H1 (cell line): ENCODE measurements around the gene PPA1. TPM values are rescaled to one million over a fixed set of nuclear protein-coding genes. Genes with fewer than 3 reads are reported as not detected.

Experiments used
- CTCF ChIA-PET: fragments of 300-600 bp; sonication (Branson Sonifier 250); formaldehyde crosslinking; loops from one replicate; lab custom pipeline; 2021; ENCODE audit not compliant: partially characterized antibody; lab: Charles Lee
- POLR2A ChIA-PET: fragments of 300-600 bp; sonication (Branson Sonifier 250); formaldehyde crosslinking; loops from one replicate; lab custom pipeline; 2021; ENCODE audit warnings: inconsistent platforms; ENCODE audit not compliant: partially characterized antibody; lab: Charles Lee
- DNase-seq, 2 experiments: peaks; one replicate each; pipeline versions ENCODE4 v3.0.0 to v3.0.0-alpha.2; 2010 to 2022; ENCODE audit warnings: low spot score in 2 of 2, low read depth in 1 of 2, mixed read lengths in 1 of 2
- FAIRE-seq: peaks from 2 replicates; lab custom pipeline; 2011; peaks lifted over from hg19 to GRCh38; lab: Jason Lieb, UNC
- H2AFZ ChIP-seq: 2 replicates; pipeline ENCODE4 v1.8.1; 2012; ENCODE audit warnings: low read length, inconsistent platforms
- H2AK5ac ChIP-seq: 2 replicates; pipeline ENCODE4 v1.6.1; 2013; ENCODE audit warnings: low read depth, low read length
- H2BK120ac ChIP-seq: replicated peaks from 2 replicates; pipeline ENCODE3; 2013; ENCODE audit warnings: low read depth, low read length, inconsistent platforms
- H2BK12ac ChIP-seq: 2 replicates; pipeline ENCODE4 v1.6.1; 2013; ENCODE audit warnings: low read depth, low read length
- H2BK15ac ChIP-seq: 2 replicates; pipeline ENCODE4 v1.6.1; 2013; ENCODE audit warnings: low read length
- H2BK20ac ChIP-seq: 2 replicates; pipeline ENCODE4 v1.6.1; 2013; ENCODE audit warnings: low read length
- H2BK5ac ChIP-seq: 2 replicates; pipeline ENCODE4 v1.6.1; 2013; ENCODE audit warnings: low read depth, low read length
- H3K14ac ChIP-seq: 2 replicates; pipeline ENCODE4 v1.6.1; 2013; ENCODE audit warnings: inconsistent platforms; ENCODE audit not compliant: insufficient read length
- H3K18ac ChIP-seq: 2 replicates; pipeline ENCODE4 v1.6.1; 2013; ENCODE audit warnings: low read length; ENCODE audit errors: extremely low read depth
- H3K23ac ChIP-seq: 2 replicates; pipeline ENCODE4 v1.6.1; 2013; ENCODE audit warnings: inconsistent platforms; ENCODE audit not compliant: insufficient read length
- H3K23me2 ChIP-seq: 2 replicates; pipeline ENCODE4 v1.6.1; 2013; ENCODE audit warnings: low read depth, low read length
- H3K27ac ChIP-seq: 2 replicates; pipeline ENCODE4 v1.6.1; 2011; ENCODE audit warnings: low read depth, low read length, inconsistent platforms
- H3K27me3 ChIP-seq, 4 experiments: replicated peaks in 1 of 4; 1 replicate in 1 of 4; 2 replicates in 3 of 4; pipeline versions ENCODE4 v1.6.1 to v1.8.1; 2011 to 2013; ENCODE audit warnings: low read length in 3 of 4, mild to moderate bottlenecking in 3 of 4, inconsistent platforms in 2 of 4, mixed read lengths in 2 of 4, moderate library complexity in 1 of 4; ENCODE audit not compliant: control insufficient read depth in 3 of 4, insufficient read depth in 3 of 4; ENCODE audit errors: extremely low read depth in 1 of 4
- H3K36me3 ChIP-seq, 4 experiments: 2 replicates each; pipeline versions ENCODE4 v1.6.1 to v1.8.1; 2011 to 2013; ENCODE audit warnings: mild to moderate bottlenecking in 4 of 4, low read length in 3 of 4, moderate library complexity in 2 of 4, control low read depth in 1 of 4, inconsistent platforms in 1 of 4; ENCODE audit not compliant: insufficient read depth in 4 of 4, control insufficient read depth in 2 of 4
- H3K4ac ChIP-seq: replicated peaks from 2 replicates; pipeline ENCODE3; 2013; ENCODE audit warnings: low read length, low read depth, mixed read lengths, inconsistent platforms; ENCODE audit not compliant: insufficient read length
- H3K4me1 ChIP-seq, 4 experiments: replicated peaks in 1 of 4; 1 replicate in 1 of 4; 2 replicates in 3 of 4; pipeline versions ENCODE4 v1.6.1 to v1.8.1; 2011 to 2013; ENCODE audit warnings: low read length in 3 of 4, inconsistent platforms in 2 of 4, mixed read lengths in 1 of 4; ENCODE audit not compliant: insufficient read depth in 4 of 4, control insufficient read depth in 3 of 4
- H3K4me2 ChIP-seq, 2 experiments: 2 replicates each; pipeline versions ENCODE4 v1.6.1 to v1.8.1; 2011 to 2013; ENCODE audit warnings: low read depth in 2 of 2, low read length in 2 of 2, control low read depth in 1 of 2, inconsistent platforms in 1 of 2, mild to moderate bottlenecking in 1 of 2; ENCODE audit not compliant: insufficient read depth in 1 of 2
- H3K4me3 ChIP-seq, 4 experiments: fragments of 200-600, 300-600 bp in 1 of 4; sonication (generic), shearing (Covaris generic), sonication (Bioruptor Twin) in 1 of 4; 2 replicates each; pipeline versions ENCODE4 v1.5.1 to v1.8.1; 2011 to 2016; ENCODE audit warnings: low read length in 4 of 4, low read depth in 3 of 4, control low read depth in 2 of 4, inconsistent platforms in 2 of 4, mild to moderate bottlenecking in 2 of 4, mixed read lengths in 1 of 4, moderate library complexity in 1 of 4; ENCODE audit not compliant: insufficient read depth in 2 of 4; ENCODE audit errors: extremely low read depth in 1 of 4
- H3K56ac ChIP-seq: replicated peaks from 2 replicates; pipeline ENCODE3; 2013; ENCODE audit warnings: low read depth, mild to moderate bottlenecking, mixed read lengths, low read length, inconsistent platforms; ENCODE audit not compliant: insufficient read length
- H3K79me1 ChIP-seq: 2 replicates; pipeline ENCODE4 v1.6.1; 2013; ENCODE audit warnings: low read depth, low read length, control low read depth
- H3K79me2 ChIP-seq, 2 experiments: 2 replicates each; pipeline versions ENCODE4 v1.6.1 to v1.8.1; 2012 to 2013; ENCODE audit warnings: low read length in 2 of 2, mild to moderate bottlenecking in 2 of 2, inconsistent platforms in 1 of 2; ENCODE audit not compliant: insufficient read depth in 2 of 2, control insufficient read depth in 1 of 2
- H3K9ac ChIP-seq, 4 experiments: replicated peaks in 1 of 4; 1 replicate in 1 of 4; 2 replicates in 3 of 4; pipeline versions ENCODE4 v1.6.1 to v1.8.1; 2011 to 2013; ENCODE audit warnings: low read depth in 3 of 4, low read length in 3 of 4, control low read depth in 2 of 4, mild to moderate bottlenecking in 2 of 4, moderate library complexity in 2 of 4, inconsistent platforms in 1 of 4; ENCODE audit errors: extremely low read depth in 1 of 4
- H3K9me3 ChIP-seq, 2 experiments: 2 replicates each; pipeline versions ENCODE4 v1.6.1 to v1.8.1; 2012 to 2013; ENCODE audit warnings: mild to moderate bottlenecking in 2 of 2, moderate library complexity in 2 of 2, control low read depth in 1 of 2, inconsistent platforms in 1 of 2, low read depth in 1 of 2, low read length in 1 of 2, mixed read lengths in 1 of 2; ENCODE audit not compliant: insufficient read depth in 2 of 2
- H4K20me1 ChIP-seq, 2 experiments: replicated peaks in 1 of 2; 2 replicates each; pipeline versions ENCODE3 to v1.8.1; 2011 to 2013; ENCODE audit warnings: inconsistent platforms in 2 of 2, low read length in 2 of 2, mild to moderate bottlenecking in 1 of 2; ENCODE audit not compliant: insufficient read depth in 2 of 2, control insufficient read depth in 1 of 2
- H4K5ac ChIP-seq: 2 replicates; pipeline ENCODE4 v1.6.1; 2013; ENCODE audit warnings: low read length, low read depth, mixed read lengths, inconsistent platforms; ENCODE audit not compliant: insufficient read length
- H4K8ac ChIP-seq: 2 replicates; pipeline ENCODE4 v1.8.0; 2013; ENCODE audit warnings: mild to moderate bottlenecking, moderate library complexity, low read length, inconsistent platforms; ENCODE audit not compliant: insufficient read depth; ENCODE audit errors: extremely low read depth
- H4K91ac ChIP-seq: replicated peaks from 2 replicates; pipeline ENCODE3; 2013; ENCODE audit warnings: low read length, mixed read lengths, inconsistent platforms; ENCODE audit not compliant: insufficient read length
- ATF2 ChIP-seq: IDR thresholded peaks from 2 replicates; pipeline ENCODE4 v1.6.1; 2012; ENCODE audit warnings: low read length, inconsistent platforms
- EGR1 ChIP-seq: IDR thresholded peaks from 2 replicates; pipeline ENCODE4 v1.6.1; 2011; ENCODE audit warnings: low read depth, low read length, borderline replicate concordance
- HDAC2 ChIP-seq, 2 experiments: fragments of 300-600 bp in 1 of 2; sonication (generic) in 1 of 2; IDR thresholded peaks; 2 replicates each; pipeline ENCODE4 v1.6.1; 2011 to 2012; ENCODE audit warnings: low read depth in 2 of 2, low read length in 2 of 2, mild to moderate bottlenecking in 2 of 2, moderate library complexity in 2 of 2, borderline replicate concordance in 1 of 2, inconsistent platforms in 1 of 2
- HDAC6 ChIP-seq: IDR thresholded peaks from one replicate; pipeline ENCODE4 v1.7.1; 2012; ENCODE audit warnings: low read depth, mild to moderate bottlenecking, inconsistent platforms, low read length, moderate library complexity
- JUN ChIP-seq: IDR thresholded peaks from 2 replicates; pipeline ENCODE4 v1.6.1; 2011; ENCODE audit warnings: low read depth, mild to moderate bottlenecking, improper control_type of control experiment, low read length
- JUND ChIP-seq: IDR thresholded peaks from 2 replicates; pipeline ENCODE4 v1.6.1; 2011; ENCODE audit warnings: mild to moderate bottlenecking, improper control_type of control experiment, low read length
- KDM4A ChIP-seq: IDR thresholded peaks from one replicate; pipeline ENCODE4 v1.7.1; 2012; ENCODE audit warnings: low read depth, mild to moderate bottlenecking, moderate library complexity, low read length, inconsistent platforms; ENCODE audit not compliant: severe bottlenecking
- KDM5A ChIP-seq: fragments of 200-600 bp; IDR thresholded peaks from 2 replicates; pipeline ENCODE4 v1.7.1; 2012; ENCODE audit warnings: mild to moderate bottlenecking, low read length, inconsistent platforms, mixed read lengths
- POLR2AphosphoS5 ChIP-seq: IDR thresholded peaks from 2 replicates; pipeline ENCODE4 v1.6.1; 2011; ENCODE audit warnings: low read depth, low read length
- POU5F1 ChIP-seq: IDR thresholded peaks from 2 replicates; pipeline ENCODE4 v1.6.1; 2011; ENCODE audit warnings: low read depth, mild to moderate bottlenecking, low read length, moderate library complexity
- RNF2 ChIP-seq: fragments of 200-900, 300-1000 bp; sonication (generic); IDR thresholded peaks from 2 replicates; pipeline ENCODE4 v1.7.1; 2016; ENCODE audit warnings: borderline replicate concordance, low read depth, mild to moderate bottlenecking, antibody characterized with exemption, low read length; ENCODE audit not compliant: poor library complexity, severe bottlenecking; ENCODE audit errors: missing control alignments
- SIX5 ChIP-seq: IDR thresholded peaks from 2 replicates; pipeline ENCODE4 v1.6.1; 2011; ENCODE audit warnings: mild to moderate bottlenecking, low read depth, low read length
- WGBS, 2 experiments: shearing (Covaris generic) in 1 of 2; methylation state at CpG; one replicate each; pipeline versions ENCODE4 v1.1.6 to v1.1.7; 2013 to 2015; ENCODE audit warnings: low lambda C conversion rate in 2 of 2, mixed read lengths in 2 of 2, inconsistent platforms in 1 of 2, low coverage in 1 of 2, missing lambda C conversion rate in 1 of 2; ENCODE audit not compliant: insufficient replicate concordance in 2 of 2, insufficient coverage in 1 of 2, insufficient read length in 1 of 2; ENCODE audit errors: extremely low coverage in 1 of 2, missing lambda C conversion rate in 1 of 2; 5-methylcytosine and 5-hydroxymethylcytosine counted together
- polyA plus RNA-seq, 7 experiments: library from polyadenylated mRNA; depleted of rRNA in 3 of 7; stranded (reverse) in 5 of 7; unstranded in 2 of 7; fragments of >200 nt in 5 of 7; fragments of 200-250 nt in 2 of 7; gene quantifications; 1 replicate in 5 of 7; 2 replicates in 1 of 7; 4 replicates in 1 of 7; pipeline versions ENCODE4 v1.2.1 to v1.2.3, GENCODE V29; 2011 to 2013; ENCODE audit warnings: missing spikeins in 2 of 7, mixed read lengths in 2 of 7
- total RNA-seq: library from RNA; stranded (reverse); fragmentation: NEBNext Ultra II Directional; extraction: Animal tissue kit (Norgen Biotek cat#: 25700); gene quantifications from 2 replicates; pipeline ENCODE4 v1.2.1, GENCODE V29; 2021

PPA1 gene
- total and polyA plus RNA-seq, 2 of the 8 experiments (the other 6 are each of a cell fraction or from before 2014, with no cell fraction given), result 77.0 to 191 TPM

- no peak overlapping the region for H3K4ac ChIP-seq
- 89% methylated on average over 1 of the region's 1 CpG; no CpG with 5 or more reads in 1 of the 2 experiments for WGBS, 2 experiments
- no peaks in the 10 kb centered on the region for H4K20me1 ChIP-seq
- no peak overlapping the region for H3K4me2 ChIP-seq
- no peaks in the 10 kb centered on the region for H3K9me3 ChIP-seq
- DNase-seq, result no peak
- no peak overlapping the region for H2AFZ ChIP-seq
- H2AK5ac ChIP-seq, result no peak overlapping the region
- H3K9ac ChIP-seq, result no peak overlapping the region
- no peak overlapping the region for H2BK15ac ChIP-seq
- H3K23ac ChIP-seq, result no peak overlapping the region
- H3K79me1 ChIP-seq, result peaks cover 5% of the 10 kb centered on the region; the same call in 1 of the 2 replicates
- peaks cover 0 to 4% (median 0%) of the 10 kb centered on the region in 4 experiments; a peak in 2 of 7 replicates for H3K27me3 ChIP-seq
- no peak overlapping the region for H4K91ac ChIP-seq
- no peak overlapping the region for H2BK12ac ChIP-seq
- H3K27ac ChIP-seq, result no peak overlapping the region
- H4K5ac ChIP-seq, result no peak overlapping the region
- H3K23me2 ChIP-seq, result peaks cover 10% of the 10 kb centered on the region
- ChIA-PET POLR2A (no interaction called here), CTCF (interaction anchor here (1.0 to 10.1 kb wide), 4 partner anchors 113 to 150 kb away, joined by 4 to 96 read pairs (median 18); no protein-coding TSS in a partner anchor)
- H3K36me3 ChIP-seq, result peaks cover 5 to 22% (median 10%) of the 10 kb centered on the region in 4 experiments; a peak in 5 of 8 replicates
- no peak for FAIRE-seq
- H2BK120ac ChIP-seq, result no peak overlapping the region
- H3K56ac ChIP-seq, result no peak overlapping the region
- no peak overlapping the region for H2BK20ac ChIP-seq
- H3K18ac ChIP-seq, result no peak overlapping the region
- H3K79me2 ChIP-seq, result peaks cover 0 to 29% of the 10 kb centered on the region in 2 experiments; a peak in 3 of 4 replicates
- no peak overlapping the region for H3K4me3 ChIP-seq
- H3K14ac ChIP-seq, result no peak overlapping the region
- H2BK5ac ChIP-seq, result no peak overlapping the region
- peaks cover 0 to 6% (median 2%) of the 10 kb centered on the region in 4 experiments; a peak in 4 of 7 replicates for H3K4me1 ChIP-seq
- H4K8ac ChIP-seq, result no peak overlapping the region
- TF ChIP-seq SIX5, result no peak
- TF ChIP-seq POLR2AphosphoS5, result no peak
- TF ChIP-seq HDAC6, result no peak
- no peak for TF ChIP-seq HDAC2 (IDR thresholded peaks at IDR 0.05; ENCODE audit: borderline replicate concordance in 1 of 2, low read depth in 2 of 2, low read length in 2 of 2)
- TF ChIP-seq KDM4A, result no peak
- no peak for TF ChIP-seq JUN
- no peak for TF ChIP-seq ATF2
- no peak for TF ChIP-seq RNF2
- no peak for TF ChIP-seq JUND
- TF ChIP-seq KDM5A, result no peak
- TF ChIP-seq POU5F1, result no peak
- no peak for TF ChIP-seq EGR1
Measured at GRCh38 chr10:70228491-70228890, 4.7 kb downstream of the PPA1 start.
